Endothelial cell of umbilical vein (primary cell): ENCODE measurements around the gene SDCBP2.

Experiments used
- CTCF ChIP-seq, 2 donors: IDR thresholded peaks; 1 replicate in 1 of 2; 2 replicates in 1 of 2; pipeline ENCODE4 v1.5.1; 2011; ENCODE audit warnings: low read length in 2 of 2, mild to moderate bottlenecking in 2 of 2, moderate library complexity in 2 of 2, control low read depth in 1 of 2, inconsistent platforms in 1 of 2, low read depth in 1 of 2; ENCODE audit not compliant: insufficient read depth in 1 of 2; ENCODE audit errors: extremely low read depth in 1 of 2
- EZH2 ChIP-seq: IDR thresholded peaks from 2 replicates; pipeline ENCODE4 v1.6.1; 2012; ENCODE audit warnings: borderline replicate concordance, low read depth, mild to moderate bottlenecking, moderate library complexity, low read length, inconsistent platforms; ENCODE audit not compliant: severe bottlenecking
- FOS ChIP-seq: IDR thresholded peaks from 2 replicates; pipeline ENCODE4 v1.6.1; 2011; ENCODE audit warnings: mild to moderate bottlenecking, low read length, moderate library complexity, borderline replicate concordance; ENCODE audit not compliant: insufficient read depth
- JUN ChIP-seq: IDR thresholded peaks from 2 replicates; pipeline ENCODE4 v1.6.1; 2011; ENCODE audit warnings: borderline replicate concordance, low read depth; ENCODE audit not compliant: insufficient read length, insufficient read depth
- MYC ChIP-seq: IDR thresholded peaks from one replicate; pipeline ENCODE4 v1.6.1; 2011; ENCODE audit warnings: mild to moderate bottlenecking, low read depth, low read length
- POLR2A ChIP-seq: IDR thresholded peaks from 2 replicates; pipeline ENCODE4 v1.6.1; 2012; ENCODE audit warnings: low read depth, mild to moderate bottlenecking, control low read depth, low read length
- POLR2AphosphoS5 ChIP-seq: IDR thresholded peaks from 2 replicates; pipeline ENCODE4 v1.6.1; 2012; ENCODE audit warnings: low read depth, mild to moderate bottlenecking, control low read depth, low read length, moderate library complexity; ENCODE audit not compliant: insufficient read depth
- TF ChIP-seq, protein P1 (sequence below): IDR thresholded peaks from 2 replicates; pipeline ENCODE4 v1.6.1; 2011; ENCODE audit not compliant: insufficient read depth, insufficient read length

DNA sequence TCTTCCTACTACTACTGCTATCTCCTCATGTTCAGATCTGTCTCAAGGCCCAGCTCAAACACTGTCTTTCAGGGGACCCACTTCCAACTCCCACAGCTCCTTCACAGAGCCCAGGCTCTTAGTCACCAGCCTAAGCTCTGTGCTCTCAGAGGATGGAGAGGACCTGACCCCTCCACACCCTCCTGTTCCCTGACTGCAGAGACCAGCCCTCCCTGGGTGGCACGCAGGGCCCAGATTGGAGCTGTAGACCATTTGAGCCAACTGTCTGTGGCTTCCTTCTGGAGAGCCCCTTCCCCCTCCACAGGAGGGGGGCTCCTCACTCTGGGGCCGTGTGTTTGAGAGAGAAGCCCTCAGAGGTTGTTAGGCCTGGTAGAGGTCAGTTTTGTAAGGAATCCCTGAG lies 53.0 kb downstream of the SDCBP2 start:
- TF ChIP-seq CTCF (IDR thresholded peaks at IDR 0.05; ENCODE audit: extremely low read depth in 1 of 2, insufficient read depth in 1 of 2, low read depth in 1 of 2, low read length in 2 of 2) (no peak), EZH2 (no peak), JUN (no peak), POLR2A (no peak), POLR2AphosphoS5 (no peak), FOS (no peak), MYC (no peak)
- TF ChIP-seq, protein P1, sequence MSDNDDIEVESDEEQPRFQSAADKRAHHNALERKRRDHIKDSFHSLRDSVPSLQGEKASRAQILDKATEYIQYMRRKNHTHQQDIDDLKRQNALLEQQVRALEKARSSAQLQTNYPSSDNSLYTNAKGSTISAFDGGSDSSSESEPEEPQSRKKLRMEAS, result no peak
